ENCODE results near the gene KLHL24.
"Not testable (repeated sequence)": the region's sequence is repeated elsewhere in the genome, so short reads cannot be mapped to it uniquely, and the experiment has no call there.

The KLHL24 gene

GRCh38 chr3:183662099-183662498 lies 26.7 kb downstream of the KLHL24 start:
- Histone ChIP-seq H3K4me3 (ENCODE audit: low read length) (no peak overlapping the region), H3K9me3 (ENCODE audit: insufficient read depth, low read depth, low read length) (peaks cover 6% of the 10 kb centered on the region), H3K27ac (ENCODE audit: low read length) (no peak overlapping the region), H3K4me1 (ENCODE audit: insufficient read depth, low read length) (no peaks in the 10 kb centered on the region), H3K9ac (ENCODE audit: low read depth, low read length) (no peak overlapping the region), H3K36me3 (ENCODE audit: insufficient read depth, low read depth, low read length) (peaks cover 31% of the 10 kb centered on the region), H3K27me3 (ENCODE audit: insufficient read depth, low read length) (no peaks in the 10 kb centered on the region)

GRCh38 chr3:183664913-183665381 lies 29.5 kb downstream of the KLHL24 start:
- Histone ChIP-seq H3K9me3 (ENCODE audit: insufficient read depth, low read depth, low read length) (peaks cover 8% of the 10 kb centered on the region), H3K9ac (ENCODE audit: low read depth, low read length) (no peak overlapping the region), H3K27ac (ENCODE audit: low read length) (no peak overlapping the region), H3K4me1 (ENCODE audit: insufficient read depth, low read length) (no peaks in the 10 kb centered on the region), H3K36me3 (ENCODE audit: insufficient read depth, low read depth, low read length) (peaks cover 30% of the 10 kb centered on the region), H3K27me3 (ENCODE audit: insufficient read depth, low read length) (no peaks in the 10 kb centered on the region), H3K4me3 (ENCODE audit: low read length) (no peak overlapping the region)

GRCh38 chr3:183680061-183680460 lies 44.6 kb downstream of the KLHL24 start:
- Histone ChIP-seq H3K36me3 (ENCODE audit: insufficient read depth, low read depth, low read length) (peaks cover 4% of the 10 kb centered on the region; the same call in 1 of the 2 replicates), H3K9me3 (ENCODE audit: insufficient read depth, low read depth, low read length) (no peaks in the 10 kb centered on the region), H3K9ac (ENCODE audit: low read depth, low read length) (no peak overlapping the region), H3K27me3 (ENCODE audit: insufficient read depth, low read length) (no peaks in the 10 kb centered on the region), H3K27ac (ENCODE audit: low read length) (no peak overlapping the region), H3K4me1 (ENCODE audit: insufficient read depth, low read length) (no peaks in the 10 kb centered on the region), H3K4me3 (ENCODE audit: low read length) (no peak overlapping the region)

GRCh38 chr3:183687705-183688104 lies 52.3 kb downstream of the KLHL24 start:
- Histone ChIP-seq H3K4me3 (ENCODE audit: low read length) (no peak overlapping the region), H3K9ac (ENCODE audit: low read depth, low read length) (no peak overlapping the region), H3K4me1 (ENCODE audit: insufficient read depth, low read length) (no peaks in the 10 kb centered on the region), H3K27me3 (ENCODE audit: insufficient read depth, low read length) (no peaks in the 10 kb centered on the region), H3K27ac (ENCODE audit: low read length) (no peak overlapping the region), H3K9me3 (ENCODE audit: insufficient read depth, low read depth, low read length) (no peaks in the 10 kb centered on the region), H3K36me3 (ENCODE audit: insufficient read depth, low read depth, low read length) (no peaks in the 10 kb centered on the region)

GRCh38 chr3:183688874-183689273 lies 53.5 kb downstream of the KLHL24 start:
- H3K4me1 ChIP-seq (ENCODE audit: insufficient read depth, low read length), result no peaks in the 10 kb centered on the region
- no peaks in the 10 kb centered on the region for H3K27me3 ChIP-seq (ENCODE audit: insufficient read depth, low read length)
- H3K9me3 ChIP-seq (ENCODE audit: insufficient read depth, low read depth, low read length), result no peaks in the 10 kb centered on the region
- H3K27ac ChIP-seq (ENCODE audit: low read length), result no peak overlapping the region
- no peaks in the 10 kb centered on the region for H3K36me3 ChIP-seq (ENCODE audit: insufficient read depth, low read depth, low read length)
- H3K9ac ChIP-seq (ENCODE audit: low read depth, low read length), result no peak overlapping the region
- H3K4me3 ChIP-seq (ENCODE audit: low read length), result no peak overlapping the region

- H3K27ac ChIP-seq (ENCODE audit: low read length); H3K27me3 ChIP-seq (ENCODE audit: insufficient read depth, low read length); H3K4me1 ChIP-seq (ENCODE audit: insufficient read depth, low read length); H3K36me3 ChIP-seq (ENCODE audit: insufficient read depth, low read depth, low read length); H3K9ac ChIP-seq (ENCODE audit: low read depth, low read length); H3K9me3 ChIP-seq (ENCODE audit: insufficient read depth, low read depth, low read length); H3K4me3 ChIP-seq (ENCODE audit: low read length): not testable (repeated sequence)
These were observed 54.2 kb downstream of the KLHL24 start for GRCh38 chr3:183689621-183690020.

GRCh38 chr3:183690402-183690995 lies 55.1 kb downstream of the KLHL24 start:
- H3K27ac ChIP-seq (ENCODE audit: low read length), result no peak overlapping the region
- no peaks in the 10 kb centered on the region for H3K27me3 ChIP-seq (ENCODE audit: insufficient read depth, low read length)
- no peaks in the 10 kb centered on the region for H3K9me3 ChIP-seq (ENCODE audit: insufficient read depth, low read depth, low read length)
- H3K36me3 ChIP-seq (ENCODE audit: insufficient read depth, low read depth, low read length), result no peaks in the 10 kb centered on the region
- no peak overlapping the region for H3K4me3 ChIP-seq (ENCODE audit: low read length)
- H3K9ac ChIP-seq (ENCODE audit: low read depth, low read length), result no peak overlapping the region
- no peaks in the 10 kb centered on the region for H3K4me1 ChIP-seq (ENCODE audit: insufficient read depth, low read length)

- no peak overlapping the region for H3K4me3 ChIP-seq (ENCODE audit: low read length)
- no peak overlapping the region for H3K27ac ChIP-seq (ENCODE audit: low read length)
- no peaks in the 10 kb centered on the region for H3K36me3 ChIP-seq (ENCODE audit: insufficient read depth, low read depth, low read length)
- no peaks in the 10 kb centered on the region for H3K4me1 ChIP-seq (ENCODE audit: insufficient read depth, low read length)
- H3K27me3 ChIP-seq (ENCODE audit: insufficient read depth, low read length), result no peaks in the 10 kb centered on the region
- H3K9ac ChIP-seq (ENCODE audit: low read depth, low read length), result no peak overlapping the region
- H3K9me3 ChIP-seq (ENCODE audit: insufficient read depth, low read depth, low read length), result no peaks in the 10 kb centered on the region
These were observed 57.0 kb downstream of the KLHL24 start for GRCh38 chr3:183692436-183692835.

- Histone ChIP-seq H3K4me3 (ENCODE audit: low read length) (no peak overlapping the region), H3K4me1 (ENCODE audit: insufficient read depth, low read length) (peaks cover 6% of the 10 kb centered on the region; the same call in 1 of the 2 replicates), H3K9me3 (ENCODE audit: insufficient read depth, low read depth, low read length) (no peaks in the 10 kb centered on the region), H3K36me3 (ENCODE audit: insufficient read depth, low read depth, low read length) (no peaks in the 10 kb centered on the region), H3K27me3 (ENCODE audit: insufficient read depth, low read length) (no peaks in the 10 kb centered on the region), H3K27ac (ENCODE audit: low read length) (no peak overlapping the region), H3K9ac (ENCODE audit: low read depth, low read length) (no peak overlapping the region)
These were observed 60.3 kb downstream of the KLHL24 start for GRCh38 chr3:183695569-183696364.

GRCh38 chr3:183697123-183697609 lies 61.7 kb downstream of the KLHL24 start:
- peaks cover 5% of the 10 kb centered on the region for H3K36me3 ChIP-seq (ENCODE audit: insufficient read depth, low read depth, low read length)
- no peaks in the 10 kb centered on the region for H3K27me3 ChIP-seq (ENCODE audit: insufficient read depth, low read length)
- peak overlapping the region; percentile 72 for H3K4me3 ChIP-seq (ENCODE audit: low read length)
- peaks cover 6% of the 10 kb centered on the region for H3K4me1 ChIP-seq (ENCODE audit: insufficient read depth, low read length)
- no peaks in the 10 kb centered on the region for H3K9me3 ChIP-seq (ENCODE audit: insufficient read depth, low read depth, low read length)
- H3K27ac ChIP-seq (ENCODE audit: low read length), result no peak overlapping the region
- H3K9ac ChIP-seq (ENCODE audit: low read depth, low read length), result peak overlapping the region; percentile 58; the same call in 1 of the 2 replicates

GRCh38 chr3:183697610-183698317 lies 62.3 kb downstream of the KLHL24 start, which contains the start of gene YEATS2:
Gene YEATS2 (plus strand): TSS chr3:183697797. CDS start chr3:183715163, 17,366 bp downstream.
- Histone ChIP-seq H3K27ac (ENCODE audit: low read length) (peak within 1 kb of the TSS; percentile 96), H3K4me1 (ENCODE audit: insufficient read depth, low read length) (peaks cover 6% of the 10 kb centered on the region), H3K27me3 (ENCODE audit: insufficient read depth, low read length) (no peaks in the 10 kb centered on the region), H3K9me3 (ENCODE audit: insufficient read depth, low read depth, low read length) (no peaks in the 10 kb centered on the region), H3K9ac (ENCODE audit: low read depth, low read length) (peak within 1 kb of the TSS; percentile 98), H3K36me3 (ENCODE audit: insufficient read depth, low read depth, low read length) (peaks cover 7% of the 10 kb centered on the region), H3K4me3 (ENCODE audit: low read length) (peak within 1 kb of the TSS; percentile 81)

Data from iPS-20b (cell line).